Brain microvascular endothelial cell (primary cell): ENCODE data around the gene ASIC2.

Experiments used
- DNase-seq: peaks from one replicate; pipeline ENCODE4 v3.0.0-alpha.2; 2020
- H3K27ac ChIP-seq: fragments of 250-450 bp; sonication (Bioruptor Pico); 2 replicates; pipeline ENCODE4 v1.5.1; 2020; ENCODE audit warnings: mild to moderate bottlenecking, moderate library complexity
- H3K27me3 ChIP-seq: fragments of 250-450 bp; sonication (Bioruptor Pico); replicated peaks from 2 replicates; pipeline ENCODE4 v1.5.1; 2020; ENCODE audit warnings: mild to moderate bottlenecking
- H3K36me3 ChIP-seq: fragments of 250-450 bp; sonication (Bioruptor Pico); replicated peaks from 2 replicates; pipeline ENCODE4 v1.5.1; 2020; ENCODE audit warnings: mild to moderate bottlenecking
- H3K4me3 ChIP-seq: 2 replicates; pipeline ENCODE4 v1.5.1; 2011; ENCODE audit warnings: low read depth, mild to moderate bottlenecking, control low read depth, low read length, moderate library complexity
- CTCF ChIP-seq: IDR thresholded peaks from 2 replicates; pipeline ENCODE4 v1.5.1; 2011; ENCODE audit warnings: low read depth, mild to moderate bottlenecking, moderate library complexity, low read length, control low read depth, inconsistent platforms; ENCODE audit errors: missing control alignments
- in situ Hi-C: cut with HindIII; loops from 2 replicates; pipeline ENCODE4 v1.10.0; 2017; ENCODE audit warnings: low sequenced_read_pairs, low pct_ligation_motif_present

Gene ASIC2

GRCh38 chr17:33197342-33197741 is 95.8 kb downstream of the ASIC2 start:
- no peak for DNase-seq
- TF ChIP-seq CTCF = no peak
- H3K36me3 ChIP-seq = no peaks in the 10 kb centered on the region
- H3K27me3 ChIP-seq = no peaks in the 10 kb centered on the region
- in situ Hi-C loops = no loop called here
- no peak overlapping the region for H3K4me3 ChIP-seq
- no peak overlapping the region for H3K27ac ChIP-seq

GRCh38 chr17:33196883-33197282 is 96.2 kb downstream of the ASIC2 start:
- H3K4me3 ChIP-seq = no peak overlapping the region
- H3K36me3 ChIP-seq = no peaks in the 10 kb centered on the region
- no peak for DNase-seq
- no peaks in the 10 kb centered on the region for H3K27me3 ChIP-seq
- in situ Hi-C loops = no loop called here
- no peak for TF ChIP-seq CTCF
- H3K27ac ChIP-seq = no peak overlapping the region

GRCh38 chr17:33192951-33193911 is 99.9 kb downstream of the ASIC2 start:
- Histone ChIP-seq H3K27ac (no peak overlapping the region), H3K36me3 (no peaks in the 10 kb centered on the region), H3K4me3 (no peak overlapping the region), H3K27me3 (no peaks in the 10 kb centered on the region)
- DNase-seq = no peak
- no peak for TF ChIP-seq CTCF
- in situ Hi-C loops = no loop called here

- TF ChIP-seq CTCF = no peak
- Histone ChIP-seq H3K4me3 (no peak overlapping the region), H3K27ac (no peak overlapping the region), H3K36me3 (no peaks in the 10 kb centered on the region), H3K27me3 (no peaks in the 10 kb centered on the region)
- in situ Hi-C loops = no loop called here
- no peak for DNase-seq
Measured at GRCh38 chr17:33183487-33184026, 109.5 kb downstream of the ASIC2 start.

- H3K4me3 ChIP-seq = no peak overlapping the region
- no peak for DNase-seq
- in situ Hi-C loops = no loop called here
- no peak overlapping the region for H3K27ac ChIP-seq
- no peaks in the 10 kb centered on the region for H3K36me3 ChIP-seq
- H3K27me3 ChIP-seq = no peaks in the 10 kb centered on the region
- TF ChIP-seq CTCF = no peak
Measured at GRCh38 chr17:33179151-33179550, 113.9 kb downstream of the ASIC2 start.
